ENCODE measurements around the gene MPPED1.
A peak's percentile ranks its signal among the peaks of the same experiment; 100 is the strongest.

Gene MPPED1

DNA sequence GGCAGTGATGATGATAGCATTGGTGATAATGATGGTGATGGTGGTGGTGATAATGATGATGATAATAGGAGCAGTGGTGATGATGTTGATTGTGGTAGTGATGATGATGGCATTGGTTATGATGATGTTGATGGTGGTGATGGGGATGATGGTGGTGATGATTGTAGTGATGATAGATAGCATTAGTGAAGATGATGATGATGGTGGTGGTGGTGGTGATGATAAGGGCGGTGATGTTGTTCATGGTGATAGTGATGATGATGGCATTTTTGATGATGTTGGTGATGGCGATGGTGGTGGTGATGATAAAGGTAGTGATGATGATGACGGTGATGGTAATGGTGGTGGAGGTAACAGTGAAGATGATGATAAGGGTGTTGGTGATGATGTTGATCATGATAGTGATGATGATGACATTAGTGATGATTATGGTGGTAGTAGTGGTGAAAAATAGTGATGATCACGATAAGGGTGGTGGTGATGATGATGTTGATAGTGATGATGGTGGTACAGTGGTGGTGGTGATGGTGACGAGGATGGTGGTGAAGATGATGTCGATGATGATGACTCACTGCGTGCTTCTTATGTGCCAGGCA, 93.0 kb downstream of the MPPED1 start:
- TF ChIP-seq, protein P1, sequence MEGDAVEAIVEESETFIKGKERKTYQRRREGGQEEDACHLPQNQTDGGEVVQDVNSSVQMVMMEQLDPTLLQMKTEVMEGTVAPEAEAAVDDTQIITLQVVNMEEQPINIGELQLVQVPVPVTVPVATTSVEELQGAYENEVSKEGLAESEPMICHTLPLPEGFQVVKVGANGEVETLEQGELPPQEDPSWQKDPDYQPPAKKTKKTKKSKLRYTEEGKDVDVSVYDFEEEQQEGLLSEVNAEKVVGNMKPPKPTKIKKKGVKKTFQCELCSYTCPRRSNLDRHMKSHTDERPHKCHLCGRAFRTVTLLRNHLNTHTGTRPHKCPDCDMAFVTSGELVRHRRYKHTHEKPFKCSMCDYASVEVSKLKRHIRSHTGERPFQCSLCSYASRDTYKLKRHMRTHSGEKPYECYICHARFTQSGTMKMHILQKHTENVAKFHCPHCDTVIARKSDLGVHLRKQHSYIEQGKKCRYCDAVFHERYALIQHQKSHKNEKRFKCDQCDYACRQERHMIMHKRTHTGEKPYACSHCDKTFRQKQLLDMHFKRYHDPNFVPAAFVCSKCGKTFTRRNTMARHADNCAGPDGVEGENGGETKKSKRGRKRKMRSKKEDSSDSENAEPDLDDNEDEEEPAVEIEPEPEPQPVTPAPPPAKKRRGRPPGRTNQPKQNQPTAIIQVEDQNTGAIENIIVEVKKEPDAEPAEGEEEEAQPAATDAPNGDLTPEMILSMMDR (conservative IDR thresholded peaks at IDR 0.05; ENCODE audit: low read depth) = no peak
- ChIA-PET POLR2A (ENCODE audit: low non-redundant PET) (no interaction called here), CTCF (no interaction called here)
- no peak overlapping the region for H3K27ac ChIP-seq
- DNase-seq (ENCODE audit: low spot score) = no peak

DNA sequence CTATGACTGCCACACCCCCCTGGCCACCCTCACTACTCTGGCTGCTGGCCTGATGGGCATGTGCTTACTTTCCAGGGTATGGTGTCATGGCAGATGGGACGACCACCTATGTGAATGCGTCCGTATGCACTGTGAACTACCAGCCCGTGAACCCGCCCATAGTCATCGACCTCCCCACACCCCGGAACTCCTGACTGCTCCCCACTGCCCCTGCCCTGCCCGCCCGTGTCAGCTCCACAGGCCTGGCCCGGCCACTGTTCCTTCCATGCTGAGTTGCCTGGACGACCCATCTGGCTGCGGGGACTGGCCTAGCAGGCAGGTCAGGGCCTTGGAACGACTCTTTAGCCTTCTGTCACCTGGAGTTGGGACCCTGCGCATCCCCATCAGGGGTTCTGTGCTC, 93.6 kb downstream of the MPPED1 start:
- POLR2A ChIA-PET (ENCODE audit: low non-redundant PET) = no interaction called here
- peak overlapping the region; percentile 15; the same call in 1 of the 2 replicates for H3K27ac ChIP-seq
- no peak for DNase-seq (ENCODE audit: low spot score)
- TF ChIP-seq, protein P1 (conservative IDR thresholded peaks at IDR 0.05; ENCODE audit: low read depth) = no peak
- CTCF ChIA-PET = no interaction called here

DNA sequence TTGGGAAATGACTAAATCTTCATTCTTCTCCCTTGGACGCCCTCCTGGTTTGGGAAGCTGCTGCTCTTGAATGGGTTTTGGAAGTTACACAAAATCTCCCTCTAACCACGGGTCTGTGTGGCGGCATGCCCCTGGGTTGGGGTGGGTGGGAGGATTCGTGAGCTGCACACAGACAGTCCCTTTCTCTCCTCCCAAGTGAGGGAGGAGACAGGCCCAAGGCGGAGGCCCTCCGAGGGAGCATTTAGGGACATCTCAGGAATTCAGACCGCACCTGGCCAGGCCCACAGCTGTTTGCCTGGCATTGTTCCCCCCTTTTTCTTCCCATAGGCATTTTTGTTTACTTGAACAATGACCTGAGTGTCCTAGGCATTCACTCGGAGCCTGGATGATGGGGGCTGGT, 94.1 kb downstream of the MPPED1 start:
- ChIA-PET POLR2A (ENCODE audit: low non-redundant PET) (no interaction called here), CTCF (no interaction called here)
- TF ChIP-seq, protein P1 (conservative IDR thresholded peaks at IDR 0.05; ENCODE audit: low read depth) = no peak
- H3K27ac ChIP-seq = peak overlapping the region; percentile 15; the same call in 1 of the 2 replicates
- DNase-seq (ENCODE audit: low spot score) = no peak

DNA sequence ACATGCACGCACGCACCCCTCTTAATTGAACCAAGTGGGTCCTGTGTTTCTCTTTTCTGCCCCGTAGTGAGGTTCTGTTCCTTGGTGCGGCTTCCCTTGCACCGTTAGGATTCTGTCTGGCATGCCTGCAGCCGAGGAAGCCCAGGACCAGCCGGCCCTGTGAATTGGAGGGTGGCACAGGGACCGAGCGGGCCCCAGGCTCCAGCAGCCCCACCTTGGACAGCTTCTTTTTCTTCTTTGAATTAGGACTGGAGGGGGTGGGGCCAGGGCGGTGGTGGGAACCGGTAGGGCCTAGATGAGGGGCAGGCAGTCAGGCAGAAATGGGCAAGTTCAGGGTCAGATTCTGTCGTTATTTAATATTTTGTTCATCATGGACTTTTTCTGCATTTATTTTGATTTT, 94.7 kb downstream of the MPPED1 start:
- DNase-seq (ENCODE audit: low spot score) = no peak
- TF ChIP-seq, protein P1 (conservative IDR thresholded peaks at IDR 0.05; ENCODE audit: low read depth) = no peak
- H3K27ac ChIP-seq = peak overlapping the region; percentile 15; the same call in 1 of the 2 replicates
- ChIA-PET CTCF (no interaction called here), POLR2A (ENCODE audit: low non-redundant PET) (no interaction called here)

DNA sequence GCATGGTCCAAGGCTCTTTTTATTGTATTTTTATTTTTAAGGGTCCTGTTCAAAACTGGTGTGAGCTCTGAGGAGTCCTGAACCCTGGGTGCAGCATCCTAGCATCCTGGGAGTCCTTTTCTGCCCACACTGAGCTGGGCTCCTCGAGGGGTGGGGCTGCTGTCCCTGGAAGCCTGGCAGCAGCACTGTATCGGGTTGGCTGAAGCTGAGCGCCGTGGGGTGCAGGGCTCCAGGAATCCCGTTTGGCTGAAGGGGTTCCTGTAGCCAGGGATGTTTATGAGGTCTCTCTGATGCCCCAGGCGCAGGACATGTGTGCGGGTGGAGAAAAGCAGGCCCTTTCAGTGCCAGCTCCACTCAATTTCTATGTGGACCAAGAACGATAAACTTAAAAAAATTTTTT, 95.4 kb downstream of the MPPED1 start:
- no peak for DNase-seq (ENCODE audit: low spot score)
- ChIA-PET CTCF (no interaction called here), POLR2A (ENCODE audit: low non-redundant PET) (no interaction called here)
- TF ChIP-seq, protein P1 (conservative IDR thresholded peaks at IDR 0.05; ENCODE audit: low read depth) = no peak
- H3K27ac ChIP-seq = no peak overlapping the region

DNA sequence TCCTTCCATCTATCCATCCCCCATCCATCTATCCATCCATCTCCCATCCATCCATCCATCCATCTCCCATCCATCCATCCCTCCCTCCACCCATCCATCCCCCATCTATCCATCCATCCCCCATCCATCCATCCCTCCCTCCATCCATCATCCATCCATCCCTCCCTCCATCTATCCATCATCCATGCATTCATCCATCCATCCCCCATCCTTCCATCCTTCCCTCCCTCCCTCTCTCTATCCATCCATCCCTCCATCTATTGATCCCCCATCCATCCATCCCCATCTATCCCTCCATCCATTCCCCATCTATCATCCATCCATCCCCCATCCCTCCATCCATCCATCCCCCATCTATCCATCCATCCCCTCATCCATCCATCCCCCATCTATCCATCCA, 96.7 kb downstream of the MPPED1 start:
- POLR2A ChIA-PET (ENCODE audit: low non-redundant PET) = no interaction called here
- CTCF ChIA-PET = no interaction called here
- H3K27ac ChIP-seq = no peak overlapping the region
- TF ChIP-seq, protein P1 (conservative IDR thresholded peaks at IDR 0.05; ENCODE audit: low read depth) = no peak
- DNase-seq (ENCODE audit: low spot score) = no peak

DNA sequence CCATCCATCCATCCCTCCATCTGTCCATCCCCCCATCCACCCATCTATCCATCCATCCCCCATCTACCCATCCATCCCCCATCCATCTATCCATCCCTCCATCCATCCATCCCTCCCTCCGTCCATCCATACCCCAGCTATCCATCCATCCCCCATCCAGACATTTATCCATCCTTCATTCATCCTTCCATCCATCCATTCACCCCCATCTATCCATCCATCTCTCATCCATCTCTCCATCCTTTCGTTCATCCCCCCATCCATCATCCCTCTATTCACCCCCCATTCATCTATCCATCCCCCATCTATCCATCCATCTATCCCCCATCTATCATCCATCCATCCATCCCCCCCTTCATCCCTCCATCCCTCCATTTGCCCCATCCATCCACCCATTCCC, 97.5 kb downstream of the MPPED1 start:
- TF ChIP-seq, protein P1 (conservative IDR thresholded peaks at IDR 0.05; ENCODE audit: low read depth) = no peak
- no peak overlapping the region for H3K27ac ChIP-seq
- no peak for DNase-seq (ENCODE audit: low spot score)
- CTCF ChIA-PET = no interaction called here
- POLR2A ChIA-PET (ENCODE audit: low non-redundant PET) = no interaction called here
